HG03520 (cell line): ENCODE results near the gene XPC.
"Not testable (repeated sequence)": the region's sequence is repeated elsewhere in the genome, so short reads cannot be mapped to it uniquely, and the experiment has no call there.

Experiments used
- ATAC-seq: cut with Tn5 transposase; IDR thresholded peaks from one replicate; pipeline ENCODE4 v1.9.1; 2021; ENCODE audit warnings: mild to moderate bottlenecking, moderate library complexity; ENCODE audit not compliant: unreplicated experiment

Gene XPC

DNA sequence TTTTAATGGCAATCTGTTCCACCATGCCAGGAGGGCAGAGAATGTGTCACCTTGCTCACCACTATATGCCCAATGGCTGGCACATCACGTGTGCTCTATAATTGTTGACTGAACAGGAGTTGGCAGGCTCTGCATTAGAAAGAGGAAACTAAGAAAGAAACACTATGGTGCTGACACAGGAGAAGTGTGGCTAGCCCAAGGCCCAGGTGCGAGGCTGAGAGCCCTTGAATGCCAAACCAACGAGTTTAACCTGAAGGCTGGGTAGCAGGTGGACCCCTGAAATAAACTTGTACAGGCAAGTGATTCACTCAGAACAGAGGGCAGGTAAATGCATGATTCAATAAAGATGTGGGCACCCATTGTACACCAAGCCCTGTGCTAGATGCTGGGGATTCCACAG is 56.1 kb downstream of the XPC start:
- no peak for ATAC-seq

DNA sequence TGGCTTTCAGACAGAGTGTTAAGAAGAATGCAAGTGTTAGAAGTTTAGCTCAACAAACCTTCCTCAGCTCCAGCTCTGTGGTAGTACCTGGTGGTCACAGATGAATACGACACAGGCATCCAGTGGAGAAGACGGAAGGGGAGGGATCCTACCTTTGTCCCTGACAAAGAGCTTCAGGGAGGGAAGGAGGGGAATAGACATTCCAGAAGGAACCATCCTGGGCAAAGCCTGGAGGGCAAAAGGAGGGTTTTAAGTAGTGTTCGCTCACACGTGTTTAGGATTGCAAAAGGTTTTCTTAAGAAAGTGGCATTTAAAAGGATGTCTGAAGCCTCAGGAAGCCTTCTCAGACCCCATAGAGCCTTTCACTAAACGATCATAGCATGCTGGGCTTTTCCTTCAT is 56.5 kb downstream of the XPC start:
- ATAC-seq = no peak

DNA sequence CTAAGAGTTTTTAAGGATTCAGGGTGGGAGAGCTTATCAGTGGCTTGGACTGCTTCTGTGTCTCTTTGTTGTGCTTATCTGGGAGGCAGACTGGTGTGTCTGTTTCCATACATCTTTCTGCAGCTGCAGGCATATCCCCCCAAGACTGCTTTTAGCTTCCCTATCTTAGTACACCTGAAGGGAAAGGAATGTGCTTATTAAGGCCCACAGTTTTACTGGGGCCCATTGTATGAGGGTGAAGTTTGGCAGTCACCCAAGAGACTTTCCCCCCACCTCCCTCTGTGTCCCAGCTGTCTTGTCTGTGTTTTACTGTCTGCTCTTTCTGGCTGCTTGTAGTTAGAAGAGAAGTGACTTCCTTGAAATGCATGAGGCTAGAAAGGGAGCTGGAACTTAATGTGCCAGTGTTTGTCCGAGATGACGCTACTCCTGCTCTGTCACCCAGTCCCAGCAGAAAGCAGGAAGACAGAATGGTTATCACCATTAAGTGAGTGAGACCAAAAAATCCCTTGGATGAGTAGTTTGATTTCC is 57.4 kb downstream of the XPC start:
- not testable (repeated sequence) for ATAC-seq

DNA sequence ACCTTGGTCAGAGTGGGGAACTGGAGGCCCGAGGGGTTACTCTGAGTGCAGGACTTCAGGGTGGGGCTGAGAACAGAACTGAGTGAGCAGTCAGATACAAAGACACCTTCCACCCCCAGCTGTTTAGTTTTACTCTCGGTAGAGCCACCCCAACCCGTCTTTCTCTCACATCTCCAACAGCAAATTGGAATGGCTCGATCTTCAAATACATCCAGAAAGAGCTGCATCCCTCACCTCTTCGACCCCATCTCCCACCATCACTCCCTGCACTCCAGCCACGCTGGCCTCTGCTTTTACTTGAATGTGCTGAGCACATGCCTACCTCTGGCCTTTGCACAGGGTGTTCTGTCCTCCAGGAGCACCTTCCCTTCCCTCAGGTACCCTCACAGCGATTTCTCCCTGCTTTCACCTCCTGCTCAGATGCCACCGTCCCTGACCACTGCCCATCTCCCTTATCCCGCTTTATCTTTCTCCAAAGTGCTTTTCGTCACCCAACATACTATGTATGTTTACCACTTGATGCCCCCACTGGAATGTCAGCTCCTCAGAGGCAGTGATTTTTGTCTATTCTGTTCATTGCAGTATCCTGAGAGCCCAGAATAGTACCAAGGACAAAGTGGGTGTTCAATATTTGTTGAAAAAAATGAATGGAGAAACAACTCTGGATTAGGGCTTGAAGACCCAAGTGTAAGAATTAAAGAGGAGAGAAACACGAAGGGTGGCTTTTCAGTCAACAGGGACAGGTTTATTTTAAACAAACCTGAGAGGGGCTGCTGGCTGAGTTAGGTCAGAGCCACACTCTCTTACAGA is 58.1 kb downstream of the XPC start:
- ATAC-seq = no peak

DNA sequence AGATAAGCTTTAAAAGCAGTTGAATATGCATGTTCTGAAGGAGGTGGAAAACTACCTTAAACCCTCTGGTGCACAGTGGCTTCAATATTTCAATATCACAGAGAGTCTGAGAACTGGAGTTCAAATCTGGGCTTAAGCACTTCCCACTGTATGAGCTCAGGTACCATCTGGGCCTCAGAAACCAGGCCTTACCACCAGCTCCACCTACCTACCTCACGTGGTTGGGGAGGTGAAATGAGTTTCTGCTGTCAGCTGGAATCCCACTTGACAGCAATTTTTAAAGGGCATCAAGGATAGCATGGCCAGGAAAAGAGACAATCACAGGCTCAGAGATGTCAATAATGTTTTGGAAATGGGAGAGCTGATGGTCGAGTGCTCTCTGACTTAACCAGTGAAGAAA is 58.8 kb downstream of the XPC start:
- ATAC-seq = no peak

DNA sequence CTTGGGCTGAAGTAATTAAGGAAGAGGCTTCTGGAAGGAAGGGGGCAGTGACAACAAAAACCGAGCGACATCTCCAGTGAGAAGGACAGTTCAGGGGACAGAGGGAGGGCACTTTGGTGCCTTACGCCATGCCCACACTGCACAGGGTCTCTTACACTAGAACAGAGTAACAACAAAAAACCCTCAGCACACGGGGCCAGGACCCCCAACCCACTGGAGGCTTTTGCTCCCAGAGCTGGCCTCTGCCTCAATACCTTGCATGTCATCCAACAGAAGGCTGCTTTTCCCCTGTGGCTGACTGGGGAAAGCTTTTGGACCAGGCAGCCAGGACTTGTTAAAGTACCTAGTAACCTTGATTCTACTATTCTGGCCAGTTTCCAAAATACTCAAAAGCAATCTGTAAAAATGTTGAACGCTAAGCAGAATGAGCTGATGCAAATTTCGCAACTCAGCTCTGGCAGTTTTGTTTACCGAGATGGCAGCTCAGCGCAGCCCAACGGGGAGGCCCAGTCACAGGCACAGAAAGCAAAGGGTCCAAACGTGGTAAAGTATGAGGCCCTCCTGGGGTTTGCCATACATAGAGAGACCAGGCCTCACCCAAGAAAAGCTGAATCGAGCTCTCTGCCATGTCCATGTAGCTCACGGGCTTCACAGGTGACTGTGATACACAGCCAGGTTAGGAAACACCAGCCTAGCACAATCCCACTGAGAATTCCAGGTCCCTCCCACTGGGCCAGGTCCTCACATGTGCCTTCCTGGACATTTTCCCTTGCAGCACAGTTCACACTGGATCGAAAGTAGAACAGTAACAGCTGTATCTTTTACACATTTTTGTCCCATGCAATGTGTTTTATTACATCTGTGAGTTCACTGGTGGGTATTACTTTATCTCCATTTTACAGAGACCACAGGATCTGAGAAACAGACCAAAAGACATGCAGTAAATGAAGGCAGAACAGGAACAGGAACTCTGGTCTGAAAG is 59.7 kb downstream of the XPC start:
- no peak for ATAC-seq

DNA sequence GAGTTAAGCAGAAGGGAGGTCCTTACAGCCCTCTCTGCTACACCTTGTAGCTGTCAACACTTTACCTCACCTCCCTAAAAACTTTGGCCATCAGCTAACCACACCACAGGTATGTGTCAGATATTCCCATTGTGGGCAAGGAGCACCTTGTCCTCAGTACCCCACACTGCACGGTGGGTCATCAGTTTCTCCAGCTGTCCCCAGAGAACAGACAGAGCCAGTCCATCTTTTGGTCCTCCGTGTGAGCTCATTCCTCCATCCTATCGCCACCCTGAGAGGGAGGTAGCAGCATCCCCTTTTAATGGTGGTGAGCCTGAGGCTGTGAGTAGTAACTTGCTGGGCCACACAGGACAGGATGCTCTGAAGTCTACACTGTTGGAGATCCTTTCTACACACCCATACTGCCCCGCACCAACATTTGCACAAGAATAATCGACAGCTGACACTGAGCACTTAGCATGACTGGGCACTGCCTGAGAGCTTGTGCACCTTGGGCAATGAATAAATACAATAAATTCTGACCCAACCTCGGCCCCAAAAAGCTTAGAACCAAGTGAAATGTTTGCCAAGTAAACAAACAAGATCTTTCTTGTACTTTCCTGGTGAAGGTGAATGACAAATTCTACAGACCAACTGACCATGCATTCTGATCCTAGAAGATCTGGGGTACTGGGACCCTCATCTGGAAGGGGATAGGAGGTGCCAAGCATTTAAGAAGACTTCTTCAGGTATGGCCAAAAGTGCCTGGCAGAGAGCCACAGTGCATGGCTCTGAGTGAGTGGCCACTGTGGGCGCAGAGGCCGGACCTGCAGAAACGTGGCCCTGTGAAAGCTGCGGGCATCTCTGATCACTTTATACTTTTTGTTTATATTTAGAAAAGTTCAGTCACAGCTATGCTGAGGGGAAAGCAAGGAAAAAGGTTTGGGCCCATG is 60.7 kb downstream of the XPC start:
- no peak for ATAC-seq

DNA sequence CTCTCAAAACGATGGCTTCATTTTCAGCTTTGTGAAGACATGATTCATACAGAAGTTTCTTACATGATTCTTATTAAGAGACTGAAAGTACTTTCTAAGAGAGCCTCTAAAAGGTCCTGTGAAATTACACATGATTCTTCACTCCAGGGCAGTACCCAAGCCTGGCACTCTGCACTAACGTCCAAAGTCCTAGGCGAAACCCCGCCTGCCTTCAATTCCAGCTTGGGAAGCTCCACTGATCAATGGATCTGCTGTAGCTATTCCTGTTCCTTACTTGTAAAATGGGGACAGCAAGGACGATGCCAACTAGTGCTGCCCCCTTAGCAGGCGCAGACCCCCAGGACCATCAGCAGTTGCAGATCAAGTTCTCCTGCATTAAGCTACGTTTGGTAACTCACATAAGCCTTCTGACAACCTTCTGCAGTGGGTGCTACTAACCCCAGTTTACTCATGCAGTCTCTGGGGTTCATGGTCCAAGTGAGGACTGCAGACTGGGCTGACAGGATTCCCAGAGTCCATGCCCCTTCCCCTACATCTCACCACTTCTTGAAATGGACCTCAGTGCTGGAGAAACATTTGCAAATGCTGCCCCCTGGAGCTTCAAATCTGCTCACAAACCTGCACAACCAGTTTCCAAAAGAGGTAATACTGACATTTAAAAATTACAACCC is 64.3 kb downstream of the XPC start:
- no peak for ATAC-seq

DNA sequence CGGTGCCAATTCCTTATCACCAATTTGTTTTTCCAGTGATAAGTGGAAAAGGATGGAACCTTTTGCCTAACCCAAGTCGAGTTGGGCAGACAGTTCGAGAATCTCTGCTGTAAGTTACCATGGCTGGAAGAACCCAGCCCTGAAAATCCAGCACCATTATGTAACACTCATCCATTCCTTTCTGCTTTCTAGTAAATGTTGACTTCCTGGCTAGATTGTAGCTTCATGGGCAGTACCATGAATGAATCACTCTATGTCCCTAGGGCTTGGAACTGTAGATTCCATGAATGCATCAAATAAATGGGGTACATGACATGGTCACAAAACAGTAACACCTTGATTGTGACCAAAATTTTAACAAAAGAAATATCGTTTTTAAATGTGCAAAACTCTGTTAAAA is 67.7 kb downstream of the XPC start:
- ATAC-seq = no peak

DNA sequence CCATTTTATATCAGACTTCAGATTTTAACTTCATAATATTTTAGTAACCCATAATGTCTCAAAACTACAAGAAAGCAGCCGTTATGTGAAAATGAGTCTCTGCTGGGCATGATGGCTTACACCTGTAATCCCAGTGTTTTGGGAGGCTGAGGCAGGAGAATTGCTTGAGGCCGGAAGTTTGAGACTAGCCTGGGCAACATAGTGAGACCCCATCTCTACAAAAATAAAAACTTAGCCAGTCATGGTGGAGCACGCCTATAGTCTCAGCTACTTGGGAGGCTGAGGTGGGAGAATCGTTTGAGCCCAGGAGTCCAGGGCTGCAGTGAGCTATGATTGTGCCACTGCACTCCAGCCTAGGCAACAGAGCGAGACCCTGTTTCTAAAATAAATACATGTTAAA is 68.6 kb downstream of the XPC start:
- not testable (repeated sequence) for ATAC-seq

DNA sequence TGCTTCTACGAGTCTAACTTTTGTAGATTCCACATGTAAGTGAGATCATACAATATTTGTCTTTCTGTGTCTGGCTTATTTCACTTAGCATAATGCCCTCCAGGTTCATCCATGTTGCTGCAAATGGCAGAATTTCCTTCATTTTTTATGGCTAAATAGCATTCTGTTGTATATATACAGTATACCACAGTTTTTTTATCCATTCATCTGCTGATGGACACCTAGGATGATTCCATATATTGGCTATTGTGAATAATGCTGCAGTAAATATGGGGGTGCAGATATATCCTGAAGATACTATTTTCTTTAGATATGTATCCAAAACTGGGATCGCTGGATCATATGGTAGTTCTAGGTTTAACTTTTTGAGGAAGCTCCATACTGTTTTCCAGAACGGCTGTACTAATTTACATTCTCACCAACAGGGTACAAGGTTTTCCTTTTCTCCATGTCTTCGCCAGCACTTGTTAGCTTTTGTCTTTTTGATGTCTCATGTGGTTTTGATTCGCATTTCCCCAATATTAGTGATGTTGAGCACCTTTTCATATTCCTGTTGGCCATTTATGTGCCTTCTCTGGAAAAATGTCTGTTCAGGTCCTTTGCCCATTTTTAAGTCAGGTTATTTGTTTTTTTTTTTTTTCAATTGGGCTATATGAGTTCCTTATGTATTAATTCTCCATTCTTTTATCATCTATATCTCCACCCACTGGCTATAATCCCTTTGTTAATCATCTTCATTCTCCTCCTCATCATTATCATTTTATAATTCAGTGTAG is 80.6 kb downstream of the XPC start:
- ATAC-seq = no peak

DNA sequence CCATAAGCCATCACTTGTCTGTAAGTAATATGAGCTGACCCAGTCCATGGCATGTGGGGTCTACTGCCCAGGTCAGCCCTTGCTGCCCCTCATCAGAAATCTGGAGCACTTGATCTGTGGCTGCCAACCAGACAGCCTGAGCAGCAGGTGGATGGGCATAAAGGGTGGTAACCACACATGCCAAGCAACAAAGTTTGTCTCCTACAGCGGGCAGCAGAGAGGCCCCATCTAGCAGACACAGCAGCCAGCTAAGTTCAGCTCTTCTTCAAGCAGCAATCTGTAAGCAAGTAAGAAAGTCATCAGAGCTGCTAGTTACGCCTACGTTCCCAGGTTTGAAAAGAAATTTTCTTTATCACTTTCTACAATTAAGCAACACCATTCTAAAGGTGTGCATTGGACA is 81.7 kb downstream of the XPC start:
- no peak for ATAC-seq
